Common myeloid progenitor, CD34-positive (primary cell): ENCODE data around the gene CRELD2.

ENCODE experiments used
- CTCF ChIA-PET: fragments of 350-600 bp; sonication (Branson Sonifier 250); formaldehyde crosslinking; loops from one replicate; lab custom pipeline; 2021; ENCODE audit warnings: antibody characterized with exemption; lab: Charles Lee
- POLR2A ChIA-PET: fragments of 350-600 bp; sonication (Branson Sonifier 250); formaldehyde crosslinking; loops from one replicate; lab custom pipeline; 2021; ENCODE audit warnings: antibody characterized with exemption; lab: Charles Lee
- DNase-seq, 3 donors: peaks; one replicate each; pipeline versions ENCODE4 v3.0.0 to v3.0.0-alpha.2; 2013
- H3K27ac ChIP-seq, 2 experiments: 1 replicate in 1 of 2; 2 replicates in 1 of 2; pipeline ENCODE4 v1.7.0; 2013; ENCODE audit warnings: inconsistent platforms in 2 of 2, low read length in 2 of 2, mild to moderate bottlenecking in 2 of 2, low read depth in 1 of 2, moderate library complexity in 1 of 2; ENCODE audit not compliant: severe bottlenecking in 2 of 2, insufficient read depth in 1 of 2, poor library complexity in 1 of 2
- H3K27me3 ChIP-seq, 5 experiments: replicated peaks in 2 of 5; 1 replicate in 3 of 5; 2 replicates in 2 of 5; pipeline versions ENCODE4 v1.6.1 to v1.7.0; 2013; ENCODE audit warnings: low read length in 4 of 5, mild to moderate bottlenecking in 2 of 5, moderate library complexity in 2 of 5, inconsistent platforms in 1 of 5; ENCODE audit not compliant: insufficient read depth in 5 of 5, control insufficient read depth in 4 of 5
- H3K36me3 ChIP-seq, 4 experiments: 1 replicate in 2 of 4; 2 replicates in 2 of 4; pipeline versions ENCODE4 v1.6.1 to v1.7.0; 2013; ENCODE audit warnings: low read length in 3 of 4, control low read depth in 1 of 4, mild to moderate bottlenecking in 1 of 4; ENCODE audit not compliant: control insufficient read depth in 4 of 4, insufficient read depth in 4 of 4
- H3K4me1 ChIP-seq, 4 experiments: 1 replicate in 3 of 4; 2 replicates in 1 of 4; pipeline versions ENCODE4 v1.6.1 to v1.7.1; 2013; ENCODE audit warnings: low read length in 3 of 4, mild to moderate bottlenecking in 3 of 4, control low read depth in 1 of 4, inconsistent platforms in 1 of 4, moderate library complexity in 1 of 4; ENCODE audit not compliant: control insufficient read depth in 4 of 4, insufficient read depth in 4 of 4; ENCODE audit errors: control extremely low read depth in 1 of 4
- H3K4me3 ChIP-seq, 7 experiments: 1 replicate in 4 of 7; 2 replicates in 3 of 7; pipeline versions ENCODE4 v1.5.1 to v1.7.0; 2013; ENCODE audit warnings: mild to moderate bottlenecking in 7 of 7, low read length in 6 of 7, moderate library complexity in 6 of 7, inconsistent platforms in 2 of 7, low read depth in 2 of 7, control low read depth in 1 of 7; ENCODE audit not compliant: insufficient read depth in 4 of 7, control insufficient read depth in 1 of 7; ENCODE audit errors: extremely low read depth in 1 of 7
- H3K9me3 ChIP-seq, 5 experiments: 1 replicate in 4 of 5; 2 replicates in 1 of 5; pipeline versions ENCODE4 v1.6.1 to v1.7.1; 2013; ENCODE audit warnings: low read length in 4 of 5, mild to moderate bottlenecking in 2 of 5, inconsistent platforms in 1 of 5, low read depth in 1 of 5, moderate library complexity in 1 of 5; ENCODE audit not compliant: control insufficient read depth in 4 of 5, insufficient read depth in 2 of 5; ENCODE audit errors: control extremely low read depth in 1 of 5
- WGBS: methylation state at CpG from one replicate; pipeline ENCODE4 v1.1.5; 2013; ENCODE audit not compliant: insufficient coverage; 5-methylcytosine and 5-hydroxymethylcytosine counted together

CRELD2 gene

DNA sequence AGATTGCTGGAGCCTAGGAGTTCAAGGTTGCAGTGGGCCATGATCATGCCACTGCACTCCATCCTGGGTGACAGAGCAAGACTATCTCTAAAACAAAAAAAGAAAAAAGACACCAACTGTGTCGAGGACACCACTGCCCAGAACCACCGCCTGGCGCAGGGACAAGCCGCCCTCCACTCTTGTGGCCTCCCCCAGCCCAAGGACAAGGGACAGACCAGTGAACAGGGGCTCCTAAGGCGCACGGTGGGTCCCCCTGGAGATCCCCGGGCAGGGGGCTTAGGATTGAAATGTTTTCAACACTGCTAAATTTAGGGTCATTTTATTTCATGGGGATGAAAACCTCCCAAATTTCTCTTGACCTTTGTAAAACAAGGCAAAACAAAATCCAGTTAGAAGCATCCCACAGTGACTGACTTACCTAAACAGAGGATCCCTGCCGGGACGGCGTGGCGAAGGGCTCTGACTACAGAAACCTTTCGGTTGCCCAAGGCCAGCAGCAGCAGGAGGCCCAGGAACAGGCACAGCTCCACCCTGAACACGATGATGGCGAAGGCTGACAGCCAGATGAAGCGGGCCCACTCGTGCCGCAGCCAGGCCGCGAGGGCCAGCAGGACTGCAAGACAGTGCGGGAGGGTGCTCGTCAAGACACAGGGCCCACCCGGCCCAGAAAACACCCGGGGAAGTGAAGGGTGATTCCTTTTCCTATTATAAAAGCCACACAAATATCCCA, 8.8 kb upstream of the CRELD2 start:
- no peak for DNase-seq
- no peak overlapping the region for H3K4me3 ChIP-seq
- ChIA-PET CTCF (no interaction called here), POLR2A (no interaction called here)
- 97% methylated on average over 19 of the region's 23 CpGs for WGBS
- H3K27ac ChIP-seq: no peak overlapping the region
- H3K4me1 ChIP-seq: no peaks in the 10 kb centered on the region
- no peaks in the 10 kb centered on the region for H3K9me3 ChIP-seq
- H3K27me3 ChIP-seq: no peaks in the 10 kb centered on the region
- H3K36me3 ChIP-seq: peaks cover 5 to 70% (median 58%) of the 10 kb centered on the region in 4 experiments

DNA sequence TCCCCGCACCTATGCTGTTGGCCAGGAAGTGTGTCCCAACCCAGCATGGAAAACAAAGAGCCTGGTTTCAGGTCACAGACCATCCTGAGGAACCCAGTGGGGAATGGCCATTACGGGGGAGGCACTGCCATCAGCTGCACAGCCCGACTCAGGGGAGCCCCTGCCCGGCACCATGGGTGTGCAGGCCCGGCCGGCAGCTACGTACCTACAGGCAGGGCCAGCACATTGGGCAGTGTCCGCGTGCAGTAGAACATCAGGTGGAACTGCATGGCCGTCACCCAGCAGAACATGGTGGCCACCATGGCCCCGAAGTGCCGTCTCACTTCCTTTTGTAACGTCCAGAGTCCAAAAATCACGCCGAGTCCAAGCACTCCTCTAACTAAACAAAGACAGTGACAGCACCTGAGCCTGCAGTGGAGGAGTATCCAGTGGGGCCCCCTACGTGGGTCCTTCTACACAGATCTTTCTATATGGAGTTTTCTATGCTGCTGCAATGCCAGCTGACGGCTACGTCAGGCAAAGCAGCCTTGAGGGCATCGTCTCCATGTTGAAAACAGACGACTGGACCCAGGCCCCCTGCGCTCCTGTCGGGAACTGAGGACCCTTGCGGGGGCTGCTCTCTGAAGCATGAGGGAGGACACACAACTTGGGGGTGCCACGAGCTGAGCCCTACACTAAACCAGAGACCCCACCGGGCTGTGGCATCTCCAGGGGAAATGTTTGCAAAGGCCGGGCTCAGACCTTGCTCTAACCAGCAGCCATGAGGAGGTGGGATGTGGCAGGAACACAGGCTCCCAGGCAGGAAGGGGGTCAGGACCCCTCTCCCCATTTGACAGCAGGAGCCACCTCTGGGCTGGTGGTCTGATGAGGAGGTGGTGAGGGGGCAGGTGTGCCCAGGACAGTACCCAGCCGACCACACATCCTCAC, 7.9 kb upstream of the CRELD2 start:
- POLR2A ChIA-PET: no interaction called here
- DNase-seq: no peak
- Histone ChIP-seq H3K9me3 (no peaks in the 10 kb centered on the region), H3K4me1 (no peaks in the 10 kb centered on the region), H3K36me3 (peaks cover 5 to 68% (median 55%) of the 10 kb centered on the region in 4 experiments), H3K27me3 (no peaks in the 10 kb centered on the region), H3K27ac (peak overlapping the region in 1 of 2 experiments; percentile 14), H3K4me3 (no peak overlapping the region)
- CTCF ChIA-PET: no interaction called here
- 96% methylated on average over 26 of the region's 27 CpGs for WGBS

DNA sequence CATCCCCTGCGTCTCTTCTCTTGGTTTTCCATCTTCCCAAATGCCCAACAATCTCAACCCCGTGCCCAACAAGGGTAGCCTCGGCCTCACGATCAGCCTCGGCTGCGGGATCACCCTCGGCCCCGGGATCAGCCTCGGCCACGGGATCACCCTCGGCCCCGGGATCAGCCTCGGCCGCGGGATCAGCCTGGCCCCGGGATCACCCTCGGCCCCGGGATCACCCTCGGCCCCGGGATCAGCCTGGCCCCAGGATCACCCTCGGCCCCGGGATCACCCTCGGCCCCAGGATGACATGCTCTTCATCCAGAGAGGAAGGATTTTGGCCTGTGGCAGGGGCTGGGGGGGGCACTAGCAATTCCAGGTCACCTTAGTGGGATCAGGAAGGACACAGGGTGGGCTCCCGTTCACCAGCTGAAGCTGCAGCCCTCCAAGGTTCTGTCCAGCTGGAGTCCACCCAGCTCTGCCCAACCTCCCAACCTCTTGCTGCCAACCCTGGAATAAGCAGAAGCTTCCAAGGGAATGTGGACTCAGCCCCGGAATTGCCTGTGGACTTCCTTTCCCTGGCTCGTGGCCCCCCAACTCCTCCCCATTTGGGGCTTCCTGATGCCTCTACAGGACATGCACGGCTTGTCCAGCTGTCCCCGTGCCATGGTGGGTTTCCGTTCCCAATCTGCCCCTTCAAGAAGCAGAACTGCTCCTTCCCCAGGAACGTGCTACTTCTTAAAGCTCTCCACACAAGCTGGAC, 6.4 kb upstream of the CRELD2 start:
- H3K9me3 ChIP-seq: no peaks in the 10 kb centered on the region
- ChIA-PET CTCF (interaction anchor here (1.3 to 1.6 kb wide), 2 partner anchors 9 to 18 kb away, joined by 3 read pairs; no protein-coding TSS in a partner anchor), POLR2A (no interaction called here)
- peaks cover 0 to 4% (median 3%) of the 10 kb centered on the region in 4 experiments for H3K4me1 ChIP-seq
- no peak for DNase-seq
- no peaks in the 10 kb centered on the region for H3K27me3 ChIP-seq
- no peak overlapping the region for H3K27ac ChIP-seq
- WGBS: 92% methylated on average over 28 of the region's 30 CpGs
- H3K36me3 ChIP-seq: peaks cover 3 to 54% (median 47%) of the 10 kb centered on the region in 4 experiments
- no peak overlapping the region for H3K4me3 ChIP-seq

DNA sequence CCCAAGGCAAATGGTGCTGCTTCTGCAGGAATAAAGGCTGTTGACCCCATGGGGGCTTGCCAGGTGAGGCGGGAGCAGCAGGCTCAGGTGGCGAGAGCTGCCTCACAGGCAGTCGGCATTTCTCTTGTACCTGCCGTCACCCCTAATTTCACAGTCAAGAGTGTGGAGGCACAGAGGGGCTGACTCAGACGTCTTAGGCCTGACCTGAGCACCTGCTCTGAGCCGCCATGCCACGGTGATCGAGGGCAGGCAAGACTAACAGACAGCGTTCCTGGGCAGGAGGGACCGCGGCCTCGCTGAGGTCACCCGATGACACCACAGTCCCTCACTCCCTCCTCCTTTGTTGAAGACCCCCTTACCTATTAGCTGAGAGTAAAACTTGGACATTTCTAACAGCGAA, 5.4 kb upstream of the CRELD2 start:
- POLR2A ChIA-PET: no interaction called here
- Histone ChIP-seq H3K36me3 (peaks cover 0 to 44% (median 38%) of the 10 kb centered on the region in 4 experiments), H3K4me1 (peaks cover 2 to 12% (median 10%) of the 10 kb centered on the region in 4 experiments), H3K27me3 (no peaks in the 10 kb centered on the region), H3K4me3 (no peak overlapping the region), H3K9me3 (no peaks in the 10 kb centered on the region), H3K27ac (no peak overlapping the region)
- CTCF ChIA-PET: interaction anchor here (1.3 to 1.6 kb wide), 3 partner anchors 10 to 25 kb away, joined by 3 read pairs; no protein-coding TSS in a partner anchor
- WGBS: 80% methylated on average over 13 of the region's 14 CpGs
- DNase-seq: no peak

DNA sequence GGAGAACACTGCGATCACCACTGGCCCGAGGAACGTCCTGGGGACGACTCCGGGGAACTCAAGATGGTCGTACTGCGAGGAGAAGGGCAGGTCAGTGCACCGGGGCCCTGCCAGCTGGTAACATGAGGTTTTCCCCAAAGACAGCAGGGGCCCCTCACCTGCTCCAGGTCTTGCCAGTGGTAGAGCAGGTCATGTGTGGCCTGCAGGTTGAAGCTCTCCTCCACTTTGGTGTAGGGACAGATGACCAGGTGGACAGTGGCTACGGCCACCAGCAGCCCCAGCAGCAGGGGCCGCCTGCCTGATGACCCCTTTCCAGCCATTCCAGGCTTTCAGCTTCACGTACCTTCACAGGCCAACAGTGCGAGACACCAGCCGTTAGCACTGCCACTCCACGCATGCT, 5.0 kb upstream of the CRELD2 start:
- POLR2A ChIA-PET: no interaction called here
- 95% methylated on average over 14 of the region's 14 CpGs for WGBS
- no peak for DNase-seq
- H3K4me1 ChIP-seq: peaks cover 2 to 12% (median 10%) of the 10 kb centered on the region in 4 experiments
- H3K36me3 ChIP-seq: peaks cover 0 to 42% (median 37%) of the 10 kb centered on the region in 4 experiments
- H3K4me3 ChIP-seq: no peak overlapping the region
- no peaks in the 10 kb centered on the region for H3K27me3 ChIP-seq
- no peaks in the 10 kb centered on the region for H3K9me3 ChIP-seq
- CTCF ChIA-PET: interaction anchor here (1.6 kb wide), 2 partner anchors 19 to 26 kb away, joined by 3 read pairs; no protein-coding TSS in a partner anchor
- no peak overlapping the region for H3K27ac ChIP-seq

DNA sequence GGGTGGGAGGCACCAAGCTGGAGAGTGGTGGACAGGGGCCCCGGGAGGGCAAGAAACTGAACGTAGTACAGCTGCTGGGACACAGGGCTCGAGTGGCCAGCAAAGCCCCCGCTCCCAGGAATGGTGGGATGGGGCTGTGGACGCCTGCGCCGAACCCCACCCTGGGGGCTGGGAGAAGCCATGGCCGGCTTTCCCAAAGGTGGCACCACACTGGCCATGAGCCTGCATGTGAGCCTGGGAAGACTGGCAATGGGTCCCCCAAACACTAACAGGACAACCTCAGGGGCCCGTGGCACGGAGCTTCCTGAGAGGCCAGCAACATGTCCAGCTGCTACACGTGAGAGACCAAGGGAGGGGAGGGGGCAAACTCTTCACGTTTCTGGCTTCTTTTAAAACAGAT, 4.2 kb upstream of the CRELD2 start:
- H3K36me3 ChIP-seq: peaks cover 0 to 36% (median 32%) of the 10 kb centered on the region in 4 experiments
- POLR2A ChIA-PET: no interaction called here
- H3K27ac ChIP-seq: no peak overlapping the region
- 95% methylated on average over 9 of the region's 12 CpGs for WGBS
- H3K4me1 ChIP-seq: peaks cover 2 to 19% (median 16%) of the 10 kb centered on the region in 4 experiments
- H3K9me3 ChIP-seq: no peaks in the 10 kb centered on the region
- no peak overlapping the region for H3K4me3 ChIP-seq
- no peaks in the 10 kb centered on the region for H3K27me3 ChIP-seq
- CTCF ChIA-PET: interaction anchor here (1.3 to 1.8 kb wide), 3 partner anchors 16 to 26 kb away, joined by 3 to 4 read pairs (median 3); no protein-coding TSS in a partner anchor
- no peak for DNase-seq
